SK-N-SH treated with all-trans-retinoic acid at 6 μM for 48 hours (cell line): Measurements from ENCODE around the gene CD207.

Source experiments
- ATAC-seq: fragments of 200-7000 bp; cut with Tn5 transposase; 3 replicates; pipeline ENCODE4 v1.9.1; 2020; ENCODE audit warnings: mild to moderate bottlenecking, moderate library complexity
- ARNTL ChIP-seq: fragments of 450-650 bp; formaldehyde crosslinking; IDR thresholded peaks from 2 replicates; pipeline ENCODE4 v1.5.0; 2020; ENCODE audit warnings: low read depth, mild to moderate bottlenecking, moderate library complexity, borderline replicate concordance
- BACH2 ChIP-seq: fragments of 250-450 bp; sonication (Bioruptor Pico); IDR thresholded peaks from 2 replicates; pipeline ENCODE4 v1.9.0; 2021; ENCODE audit warnings: mild to moderate bottlenecking, borderline replicate concordance
- CREB5 ChIP-seq: fragments of 250-450 bp; sonication (Bioruptor Pico); IDR thresholded peaks from 2 replicates; pipeline ENCODE4 v1.5.1; 2020; ENCODE audit warnings: low read depth, mild to moderate bottlenecking, moderate library complexity
- CSDC2 ChIP-seq: fragments of 250-450 bp; sonication (Bioruptor Pico); IDR thresholded peaks from 2 replicates; pipeline ENCODE4 v1.5.0; 2020; ENCODE audit warnings: mild to moderate bottlenecking, moderate library complexity
- CSRNP3 ChIP-seq: fragments of 250-450 bp; sonication (Bioruptor Pico); IDR thresholded peaks from 2 replicates; pipeline ENCODE4 v1.5.1; 2021; ENCODE audit warnings: mild to moderate bottlenecking, moderate library complexity
- GLIS3 ChIP-seq: fragments of 250-450 bp; sonication (Bioruptor Pico); IDR thresholded peaks from 2 replicates; pipeline ENCODE4 v1.5.0; 2020; ENCODE audit warnings: mild to moderate bottlenecking, moderate library complexity
- ISL1 ChIP-seq: fragments of 250-450 bp; sonication (Bioruptor Pico); IDR thresholded peaks from 2 replicates; pipeline ENCODE4 v2.1.2; 2022; ENCODE audit warnings: mild to moderate bottlenecking, moderate library complexity
- OSR1 ChIP-seq: fragments of 250-450 bp; sonication (Bioruptor Pico); IDR thresholded peaks from 2 replicates; pipeline ENCODE4 v1.8.0; 2022; ENCODE audit warnings: moderate library complexity, mild to moderate bottlenecking, inconsistent platforms
- PPARA ChIP-seq: fragments of 250-450 bp; sonication (Bioruptor Pico); IDR thresholded peaks from 2 replicates; pipeline ENCODE4 v1.5.0; 2020; ENCODE audit warnings: mild to moderate bottlenecking, borderline replicate concordance
- RARB ChIP-seq: fragments of 250-450 bp; sonication (Bioruptor Pico); IDR thresholded peaks from 2 replicates; pipeline ENCODE4 v1.8.0; 2021; ENCODE audit warnings: mild to moderate bottlenecking, moderate library complexity
- SNAI2 ChIP-seq: fragments of 250-450 bp; sonication (Bioruptor Pico); IDR thresholded peaks from 2 replicates; pipeline ENCODE4 v1.5.0; 2020; ENCODE audit warnings: mild to moderate bottlenecking, moderate library complexity
- TCF4 ChIP-seq: fragments of 250-450 bp; sonication (Bioruptor Pico); IDR thresholded peaks from 2 replicates; pipeline ENCODE4 v1.8.0; 2021; ENCODE audit warnings: mild to moderate bottlenecking, moderate library complexity, borderline replicate concordance
- TOX ChIP-seq: fragments of 250-450 bp; sonication (Bioruptor Pico); IDR thresholded peaks from 2 replicates; pipeline ENCODE4 v1.8.0; 2021; ENCODE audit warnings: mild to moderate bottlenecking, moderate library complexity, borderline replicate concordance
- ZC3H10 ChIP-seq: fragments of 250-450 bp; sonication (Bioruptor Pico); IDR thresholded peaks from 2 replicates; pipeline ENCODE4 v1.5.1; 2021; ENCODE audit warnings: mild to moderate bottlenecking, moderate library complexity
- ZFP3 ChIP-seq: fragments of 250-450 bp; sonication (Bioruptor Pico); IDR thresholded peaks from 2 replicates; pipeline ENCODE4 v1.5.0; 2020; ENCODE audit warnings: mild to moderate bottlenecking, moderate library complexity
- ZNF565 ChIP-seq: fragments of 450-650 bp; formaldehyde crosslinking; conservative IDR thresholded peaks from 2 replicates; pipeline ENCODE4 v1.5.0; 2020; ENCODE audit warnings: low read depth, mild to moderate bottlenecking, moderate library complexity
- ZNF70 ChIP-seq: fragments of 450-650 bp; formaldehyde crosslinking; IDR thresholded peaks from 2 replicates; pipeline ENCODE4 v1.5.0; 2020; ENCODE audit warnings: mild to moderate bottlenecking, moderate library complexity
- ZNF8 ChIP-seq: fragments of 450-650 bp; formaldehyde crosslinking; IDR thresholded peaks from 2 replicates; pipeline ENCODE4 v1.5.0; 2020; ENCODE audit warnings: mild to moderate bottlenecking, moderate library complexity
- TF ChIP-seq, protein P1 (sequence below): fragments of 250-450 bp; sonication (Bioruptor Pico); IDR thresholded peaks from 2 replicates; pipeline ENCODE4 v1.5.0; 2020; ENCODE audit warnings: mild to moderate bottlenecking, moderate library complexity
- TF ChIP-seq, protein P2 (sequence below): fragments of 250-450 bp; sonication (Bioruptor Pico); IDR thresholded peaks from 2 replicates; pipeline ENCODE4 v1.8.0; 2021; ENCODE audit warnings: low read depth, mild to moderate bottlenecking, moderate library complexity, borderline replicate concordance

Gene CD207

GRCh38 chr2:70807828-70808118, 27.8 kb downstream of the CD207 start:
- ATAC-seq = no peak
- TF ChIP-seq CSRNP3 = no peak
- no peak for TF ChIP-seq ARNTL (CRISPR knock-in tag)
- TF ChIP-seq, protein P1, sequence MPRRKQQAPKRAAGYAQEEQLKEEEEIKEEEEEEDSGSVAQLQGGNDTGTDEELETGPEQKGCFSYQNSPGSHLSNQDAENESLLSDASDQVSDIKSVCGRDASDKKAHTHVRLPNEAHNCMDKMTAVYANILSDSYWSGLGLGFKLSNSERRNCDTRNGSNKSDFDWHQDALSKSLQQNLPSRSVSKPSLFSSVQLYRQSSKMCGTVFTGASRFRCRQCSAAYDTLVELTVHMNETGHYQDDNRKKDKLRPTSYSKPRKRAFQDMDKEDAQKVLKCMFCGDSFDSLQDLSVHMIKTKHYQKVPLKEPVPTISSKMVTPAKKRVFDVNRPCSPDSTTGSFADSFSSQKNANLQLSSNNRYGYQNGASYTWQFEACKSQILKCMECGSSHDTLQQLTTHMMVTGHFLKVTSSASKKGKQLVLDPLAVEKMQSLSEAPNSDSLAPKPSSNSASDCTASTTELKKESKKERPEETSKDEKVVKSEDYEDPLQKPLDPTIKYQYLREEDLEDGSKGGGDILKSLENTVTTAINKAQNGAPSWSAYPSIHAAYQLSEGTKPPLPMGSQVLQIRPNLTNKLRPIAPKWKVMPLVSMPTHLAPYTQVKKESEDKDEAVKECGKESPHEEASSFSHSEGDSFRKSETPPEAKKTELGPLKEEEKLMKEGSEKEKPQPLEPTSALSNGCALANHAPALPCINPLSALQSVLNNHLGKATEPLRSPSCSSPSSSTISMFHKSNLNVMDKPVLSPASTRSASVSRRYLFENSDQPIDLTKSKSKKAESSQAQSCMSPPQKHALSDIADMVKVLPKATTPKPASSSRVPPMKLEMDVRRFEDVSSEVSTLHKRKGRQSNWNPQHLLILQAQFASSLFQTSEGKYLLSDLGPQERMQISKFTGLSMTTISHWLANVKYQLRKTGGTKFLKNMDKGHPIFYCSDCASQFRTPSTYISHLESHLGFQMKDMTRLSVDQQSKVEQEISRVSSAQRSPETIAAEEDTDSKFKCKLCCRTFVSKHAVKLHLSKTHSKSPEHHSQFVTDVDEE = no peak

DNA sequence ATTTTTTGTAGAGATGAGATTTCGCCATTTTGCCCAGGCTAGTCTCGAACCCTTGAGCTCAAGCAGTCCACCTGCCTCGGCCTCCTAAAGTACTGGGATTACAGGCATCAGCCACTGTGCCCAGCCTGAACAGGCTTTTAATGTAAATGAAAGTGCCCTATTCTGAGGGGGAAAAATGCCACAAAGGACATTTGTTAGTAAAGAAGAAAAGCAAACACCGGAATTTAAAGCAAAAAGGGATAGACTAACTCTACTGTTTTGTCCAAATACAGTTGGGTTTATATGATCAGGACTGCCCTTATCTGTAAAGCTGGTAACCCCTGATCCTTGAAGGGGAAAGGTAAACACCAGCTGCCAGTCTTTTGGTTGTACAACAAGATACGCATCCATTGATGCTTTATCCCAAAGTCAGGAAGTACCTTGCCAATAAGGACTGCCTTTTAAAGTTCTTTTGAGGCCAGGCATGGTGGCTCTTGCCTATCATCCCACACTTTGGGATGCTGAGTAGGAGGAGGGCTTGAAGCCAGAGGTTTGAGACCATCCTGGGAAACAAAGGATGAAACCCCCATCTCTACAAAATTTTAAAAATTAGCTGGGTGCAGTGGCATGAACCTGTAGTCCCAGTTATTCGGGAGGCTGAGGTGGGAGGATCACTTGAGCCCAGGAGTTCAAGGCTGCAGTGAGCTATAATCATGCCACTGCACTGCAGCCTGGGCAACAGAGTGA, 28.4 kb downstream of the CD207 start:
- TF ChIP-seq ZC3H10 (no peak), ARNTL (CRISPR knock-in tag) (no peak), TOX (no peak), TCF4 (no peak), ISL1 (no peak), ZFP3 (CRISPR knock-in tag) (no peak), ZNF8 (CRISPR knock-in tag) (no peak), ZNF70 (CRISPR knock-in tag) (no peak), RARB (no peak), PPARA (CRISPR knock-in tag) (no peak), CSDC2 (CRISPR knock-in tag) (no peak), CSRNP3 (no peak), SNAI2 (CRISPR knock-in tag) (no peak), CREB5 (no peak), BACH2 (no peak), GLIS3 (CRISPR knock-in tag) (no peak), OSR1 (CRISPR knock-in tag) (no peak), ZNF565 (CRISPR knock-in tag) (no peak)
- TF ChIP-seq, protein P2, sequence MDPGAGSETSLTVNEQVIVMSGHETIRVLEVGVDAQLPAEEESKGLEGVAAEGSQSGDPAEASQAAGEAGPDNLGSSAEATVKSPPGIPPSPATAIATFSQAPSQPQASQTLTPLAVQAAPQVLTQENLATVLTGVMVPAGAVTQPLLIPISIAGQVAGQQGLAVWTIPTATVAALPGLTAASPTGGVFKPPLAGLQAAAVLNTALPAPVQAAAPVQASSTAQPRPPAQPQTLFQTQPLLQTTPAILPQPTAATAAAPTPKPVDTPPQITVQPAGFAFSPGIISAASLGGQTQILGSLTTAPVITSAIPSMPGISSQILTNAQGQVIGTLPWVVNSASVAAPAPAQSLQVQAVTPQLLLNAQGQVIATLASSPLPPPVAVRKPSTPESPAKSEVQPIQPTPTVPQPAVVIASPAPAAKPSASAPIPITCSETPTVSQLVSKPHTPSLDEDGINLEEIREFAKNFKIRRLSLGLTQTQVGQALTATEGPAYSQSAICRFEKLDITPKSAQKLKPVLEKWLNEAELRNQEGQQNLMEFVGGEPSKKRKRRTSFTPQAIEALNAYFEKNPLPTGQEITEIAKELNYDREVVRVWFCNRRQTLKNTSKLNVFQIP (CRISPR knock-in tag) = no peak
- TF ChIP-seq, protein P1 = no peak
- no peak for ATAC-seq
